Measurements from ENCODE around the gene TMEM187.

Gene TMEM187

DNA sequence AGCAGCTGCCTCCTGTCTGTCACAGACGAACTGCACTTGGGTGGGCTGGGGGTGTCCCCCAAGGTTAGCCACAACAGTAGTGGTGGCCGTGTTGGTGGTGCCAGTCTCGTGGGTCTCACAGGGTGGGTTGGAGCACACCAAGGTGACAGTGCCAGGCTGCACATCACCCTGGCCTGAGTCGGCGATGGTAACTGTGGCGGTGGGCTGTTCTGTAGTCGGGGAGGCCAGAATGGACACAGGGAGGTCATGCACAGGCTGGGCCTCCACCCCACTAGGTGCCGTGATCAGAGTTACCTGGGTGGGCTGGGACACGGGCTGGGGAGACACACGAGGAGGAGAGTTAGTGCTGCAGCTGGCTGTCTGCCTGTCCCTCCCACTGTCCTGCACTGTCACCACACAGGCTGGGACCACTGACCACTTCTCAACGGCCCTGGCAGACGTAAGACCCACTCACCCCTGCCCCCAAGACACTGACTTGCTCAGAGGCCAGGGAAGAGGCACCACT is 17.3 kb upstream of the TMEM187 start:
- DNase-seq, result no peak

DNA sequence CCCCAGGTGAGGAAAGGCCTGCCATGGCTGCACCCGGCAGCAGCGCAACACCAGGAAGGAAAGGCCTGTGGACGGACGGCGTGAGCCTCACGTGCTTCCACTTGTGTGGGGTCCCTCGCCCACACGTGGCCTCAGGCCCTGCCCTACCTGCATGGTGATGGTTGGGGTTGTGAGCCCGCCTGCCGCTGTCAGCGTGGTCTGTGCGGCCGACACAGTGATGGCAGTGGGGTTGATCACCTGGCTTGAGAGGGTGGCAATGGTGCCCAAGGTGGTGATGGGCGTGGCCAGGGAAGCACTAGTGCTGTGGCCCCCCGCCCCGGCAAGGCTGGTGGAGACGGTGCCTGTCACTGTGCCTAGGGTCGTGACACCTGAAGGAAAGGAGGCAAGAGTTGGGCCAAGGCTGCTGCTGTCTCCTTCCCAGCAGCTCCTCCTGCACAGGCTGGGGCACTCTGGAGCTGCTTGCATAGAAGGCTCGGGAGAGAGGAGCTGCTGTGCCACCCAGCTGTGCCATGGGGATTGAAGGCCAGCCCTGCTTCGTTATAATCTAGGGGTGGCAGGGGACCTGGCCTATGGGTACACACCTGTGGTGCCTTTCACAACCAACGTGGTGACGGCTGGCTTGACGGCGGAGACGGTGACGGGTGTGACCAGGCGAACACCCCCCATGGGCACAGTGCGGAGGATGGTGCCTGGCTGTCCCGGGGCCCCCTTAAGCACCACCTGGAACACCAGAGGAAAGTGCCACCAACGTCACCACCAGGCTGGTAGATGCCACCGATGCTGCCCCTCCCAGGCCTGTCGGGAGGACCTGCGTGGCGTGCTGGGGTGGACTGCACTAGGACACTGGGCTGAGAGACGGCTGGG is 16.3 kb upstream of the TMEM187 start:
- DNase-seq, result no peak

DNA sequence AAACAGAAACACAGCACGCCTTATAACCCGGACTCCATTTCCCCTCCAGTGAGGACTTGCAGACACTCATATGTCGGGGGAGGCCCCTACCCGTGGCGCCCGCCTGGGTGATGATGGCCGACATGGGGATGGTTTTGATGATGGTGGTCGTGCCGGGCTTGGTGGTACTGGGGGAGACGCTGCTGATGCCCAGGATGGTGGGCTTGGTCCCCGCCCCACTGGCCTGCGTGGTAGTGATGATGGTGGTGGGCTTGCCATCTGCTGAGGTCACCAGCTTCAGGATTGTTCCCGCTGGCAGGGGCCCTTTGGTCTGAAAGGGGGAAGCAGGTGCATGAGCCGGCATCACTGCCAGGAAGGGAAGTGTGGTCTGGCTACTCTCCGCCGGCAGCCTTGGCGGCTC is 15.3 kb upstream of the TMEM187 start:
- DNase-seq, result no peak

DNA sequence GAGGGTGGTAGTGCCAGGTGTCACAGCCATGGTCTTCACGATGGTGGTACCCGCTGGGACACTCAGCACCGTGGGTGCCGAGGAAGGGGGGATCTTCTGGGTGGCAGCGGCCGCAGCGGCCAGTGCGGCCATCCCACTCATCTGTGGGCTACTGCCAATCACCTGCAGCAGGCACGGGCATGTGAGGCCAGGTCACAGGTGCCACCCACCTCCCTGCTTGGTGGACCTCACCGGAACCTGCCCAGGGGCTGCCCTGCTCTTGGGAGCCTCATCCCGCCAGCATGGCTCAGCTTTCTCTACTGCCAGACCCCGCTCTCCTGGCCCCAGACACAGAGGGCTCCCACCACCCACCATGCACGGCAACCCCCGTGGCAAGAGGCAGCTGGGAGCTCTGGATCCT is 13.9 kb upstream of the TMEM187 start:
- no peak for DNase-seq

DNA sequence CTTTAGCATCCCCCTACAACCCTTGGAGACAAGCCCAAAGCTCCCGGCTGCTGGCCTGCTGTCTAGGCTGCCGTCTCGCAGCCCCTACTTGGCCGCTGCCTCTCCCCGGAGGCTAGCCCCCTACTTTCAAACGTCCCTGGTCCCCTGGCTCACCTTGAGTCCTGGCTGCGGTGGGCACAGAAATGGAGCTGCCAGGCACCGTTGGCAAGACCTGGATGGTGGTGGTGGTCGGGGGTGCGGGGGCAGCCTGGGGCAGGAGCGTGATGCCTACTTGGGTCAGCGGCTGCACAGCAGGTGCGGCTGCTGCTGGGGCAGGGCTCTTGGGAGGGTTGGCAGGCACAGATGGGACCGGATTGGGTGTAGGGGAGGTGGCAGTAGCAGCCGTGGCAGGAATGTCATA is 12.9 kb upstream of the TMEM187 start:
- DNase-seq, result no peak

DNA sequence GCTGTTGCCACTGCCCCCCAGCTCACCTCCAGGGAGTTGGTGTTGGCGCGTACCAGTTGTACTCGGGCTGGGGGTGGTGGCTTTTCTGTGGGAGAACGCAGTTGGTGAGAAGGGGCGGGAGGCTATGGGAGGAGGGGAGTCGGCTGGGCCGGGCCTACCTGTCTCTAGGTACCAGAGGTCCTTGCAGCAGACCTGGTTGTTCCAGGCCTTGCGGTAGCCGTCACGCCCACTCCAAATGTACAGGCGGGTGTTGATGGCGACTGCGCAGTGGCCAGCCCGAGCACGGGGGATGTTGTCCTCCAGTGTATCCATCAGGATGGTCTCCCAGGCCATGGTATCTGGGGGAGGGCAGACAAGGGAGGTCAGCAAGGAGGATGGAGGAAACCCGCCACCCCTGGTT is 12.5 kb upstream of the TMEM187 start:
- DNase-seq, result no peak

DNA sequence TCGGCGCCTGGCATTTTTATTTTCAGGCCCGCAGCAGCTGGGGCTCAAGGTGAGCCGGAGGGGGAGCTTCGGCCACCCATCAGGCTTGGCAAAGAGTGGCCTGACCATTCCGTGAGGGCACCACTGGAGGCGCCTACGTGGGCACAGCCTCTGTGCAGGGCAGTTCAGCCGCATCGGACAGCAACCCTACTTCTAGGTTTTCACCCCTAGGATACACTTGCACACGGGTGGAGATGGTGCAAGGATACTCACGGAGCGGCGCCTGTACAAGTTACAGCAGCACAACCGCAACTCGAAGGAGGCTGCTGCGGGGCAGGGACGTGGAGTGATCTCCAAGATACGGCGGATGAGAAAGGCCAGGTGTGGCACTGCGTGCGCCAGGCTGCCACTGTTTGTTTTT is 11.8 kb upstream of the TMEM187 start:
- DNase-seq, result no peak

DNA sequence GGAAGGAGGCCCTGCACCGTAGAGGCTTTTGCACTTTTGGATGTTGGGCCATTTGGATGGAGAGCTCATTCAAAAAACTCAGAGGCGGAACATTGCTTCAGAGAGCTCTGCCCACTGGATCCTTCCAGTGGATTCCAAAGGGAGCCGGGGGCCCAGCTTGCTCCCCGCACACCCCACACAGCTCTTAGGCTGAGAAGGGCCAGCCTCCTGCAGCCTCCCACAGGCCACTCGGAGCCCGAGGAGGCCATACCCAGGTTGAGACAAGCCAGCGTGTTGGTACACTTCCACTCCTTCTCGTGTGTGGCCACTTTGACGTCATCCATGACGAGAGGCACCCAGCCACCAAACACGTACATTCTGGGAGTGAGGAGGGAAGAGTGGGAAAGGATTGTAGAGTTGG is 11.3 kb upstream of the TMEM187 start:
- no peak for DNase-seq

DNA sequence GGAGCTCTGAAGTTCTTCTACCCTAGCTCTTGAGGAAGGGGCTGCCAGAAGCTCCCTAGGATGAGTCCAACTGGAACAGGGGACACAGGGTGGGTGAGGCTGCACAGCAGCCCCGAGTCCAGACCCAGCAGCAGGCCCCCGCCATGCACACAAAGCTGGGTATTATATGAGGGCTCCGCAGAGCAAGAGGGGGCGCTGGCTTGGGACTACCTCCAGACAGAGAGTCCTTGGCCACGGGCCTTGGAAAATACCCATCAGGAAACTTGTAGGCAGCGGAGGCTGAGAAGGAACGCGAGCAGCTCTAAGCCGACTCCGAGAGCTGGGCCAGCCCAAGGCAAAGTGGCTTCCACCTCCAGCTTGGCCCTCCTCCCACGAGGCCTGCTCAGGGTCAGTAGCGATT is 9.0 kb upstream of the TMEM187 start:
- DNase-seq, result no peak

DNA sequence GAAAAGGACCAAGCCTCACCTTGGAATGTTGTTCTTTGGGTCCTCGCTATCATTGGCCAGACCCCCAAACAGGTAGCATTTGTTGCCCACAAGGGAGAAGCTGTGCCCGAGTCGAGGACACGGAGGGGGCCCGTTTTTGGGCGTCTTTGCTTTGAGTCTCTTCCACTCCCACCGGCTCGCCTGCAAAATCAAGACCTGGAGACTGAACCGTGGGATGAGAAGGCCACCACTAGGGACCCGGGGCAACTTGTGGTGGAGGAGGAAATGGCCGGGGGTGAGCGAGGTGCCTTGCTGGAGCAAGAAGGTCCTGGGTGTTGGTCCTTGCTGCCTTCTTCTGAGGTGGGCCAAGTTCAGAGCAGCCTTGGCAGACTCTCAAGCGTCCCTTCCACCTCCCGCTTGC is 8.4 kb upstream of the TMEM187 start:
- DNase-seq, result no peak

DNA sequence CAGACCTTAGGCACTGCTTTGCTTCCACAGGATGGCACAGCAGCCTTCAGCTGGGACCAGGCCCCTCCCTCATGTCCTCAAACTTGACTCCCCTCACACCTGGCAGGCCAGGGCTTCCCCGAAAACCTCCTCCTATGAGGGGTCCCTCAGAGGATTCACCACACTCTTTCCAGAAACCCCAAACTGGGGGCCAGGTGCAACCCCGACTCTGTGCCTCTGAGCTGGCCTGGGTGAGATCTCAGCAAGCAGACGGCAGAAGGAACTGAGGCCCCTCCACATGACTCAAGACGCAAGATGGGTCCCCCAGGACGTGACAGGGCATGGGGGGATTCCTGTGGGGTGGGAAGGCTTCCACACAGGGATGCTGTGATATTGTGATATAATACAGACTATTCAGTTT is 7.1 kb upstream of the TMEM187 start:
- DNase-seq, result no peak

DNA sequence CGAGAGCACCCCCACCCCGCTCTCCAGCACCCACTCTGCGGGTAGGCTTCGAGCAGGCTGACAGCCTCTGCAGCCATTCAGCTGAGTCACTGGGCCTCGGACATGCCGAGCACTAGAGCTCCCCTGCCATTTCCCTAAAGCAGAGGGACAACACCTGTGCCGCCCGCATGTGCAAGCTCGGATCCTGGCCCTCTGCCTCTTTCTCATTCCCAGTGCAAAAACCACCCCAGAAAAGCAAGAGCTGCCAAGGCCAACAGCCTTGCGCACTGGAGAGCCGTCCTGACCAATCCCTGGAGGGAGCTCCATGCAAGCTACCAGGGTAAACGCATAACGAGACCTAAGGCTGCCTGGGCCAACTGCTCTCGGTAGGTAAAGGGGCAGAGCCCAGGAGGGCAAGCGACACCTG is 6.3 kb upstream of the TMEM187 start:
- DNase-seq, result no peak

DNA sequence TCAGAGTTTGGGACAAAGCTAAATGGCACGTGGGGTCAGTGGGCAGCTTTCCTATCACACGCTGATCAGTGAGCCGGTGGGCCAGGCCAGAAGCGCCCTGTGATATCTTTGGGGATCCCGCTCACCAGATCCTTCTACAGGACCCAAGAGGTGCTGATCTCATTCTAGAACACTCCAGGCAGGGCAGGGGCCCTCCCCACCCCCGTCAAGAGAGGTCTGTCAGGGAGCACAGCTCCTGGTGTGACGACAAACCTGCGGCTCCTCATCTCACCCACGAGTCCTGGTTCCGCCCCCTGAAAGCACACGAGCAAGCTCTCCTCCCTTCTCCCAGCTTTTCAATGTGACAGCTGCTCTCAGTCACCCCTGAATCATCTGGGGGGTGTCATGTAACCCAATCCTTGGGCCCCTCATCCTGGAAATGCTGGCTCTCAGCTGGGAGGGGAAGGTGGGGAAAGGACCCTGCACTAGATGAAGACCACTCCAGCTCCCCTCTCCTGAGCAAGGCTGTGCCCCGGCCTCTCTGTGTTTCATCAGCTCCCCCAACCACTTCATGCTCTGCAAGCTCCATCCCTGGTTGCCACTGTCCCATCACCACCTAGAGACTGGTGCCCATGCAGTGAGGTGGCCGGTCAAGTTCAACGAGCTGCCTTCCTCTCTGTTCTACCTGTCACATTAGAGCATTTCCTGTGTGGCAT is 5.6 kb upstream of the TMEM187 start:
- no peak for DNase-seq

DNA sequence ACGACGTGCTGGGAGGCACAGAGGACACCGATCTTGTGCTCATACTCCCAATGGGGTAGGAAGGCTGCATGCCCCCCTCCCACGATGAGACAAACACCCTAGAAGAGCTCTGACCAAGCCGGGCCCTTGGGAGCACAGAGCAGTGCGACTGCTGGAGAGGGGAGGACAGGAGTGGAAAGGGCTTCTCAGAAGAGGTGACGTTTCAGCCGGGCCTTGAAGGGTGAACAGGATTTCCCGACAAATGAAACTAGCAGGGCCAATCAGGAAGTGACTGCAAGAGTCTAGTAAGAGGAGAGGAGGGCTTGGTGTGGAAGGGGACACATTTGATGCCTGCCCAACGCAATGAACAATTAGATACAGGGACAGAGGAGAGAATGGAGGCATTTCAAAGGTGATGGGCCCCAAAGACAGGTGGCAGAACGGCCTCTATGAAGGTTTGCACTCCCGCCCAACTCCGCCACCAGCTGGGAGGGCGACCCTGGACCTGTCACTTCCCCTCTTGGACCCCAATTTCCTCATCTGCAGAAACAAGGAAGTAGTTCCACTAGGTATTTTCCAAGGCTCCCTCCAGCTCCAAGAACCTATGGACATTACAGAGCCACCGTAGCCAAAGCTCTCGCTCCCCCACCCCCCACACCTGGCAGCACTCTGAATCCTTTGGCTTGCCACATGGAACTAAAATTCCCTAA is 4.9 kb upstream of the TMEM187 start:
- no peak for DNase-seq

DNA sequence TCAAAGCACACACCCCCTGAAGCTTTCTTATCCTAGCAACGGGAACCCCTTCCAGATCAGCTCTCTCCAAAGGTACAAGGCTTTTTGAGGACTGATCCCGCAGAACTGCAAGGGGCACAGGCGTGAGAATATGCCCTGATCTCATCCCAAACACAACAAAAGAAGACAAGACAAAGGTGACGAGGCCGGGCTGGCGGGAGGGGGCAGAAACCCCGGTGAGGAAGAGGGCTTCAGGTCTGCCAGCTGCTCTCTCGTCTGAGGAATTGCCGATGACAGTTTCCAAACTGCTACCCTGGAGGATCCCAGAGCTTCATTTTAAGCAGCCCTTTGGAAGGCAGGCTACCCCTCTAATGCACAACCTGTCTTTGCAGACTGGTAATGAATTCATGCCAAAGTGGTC is 4.3 kb upstream of the TMEM187 start:
- no peak for DNase-seq

DNA sequence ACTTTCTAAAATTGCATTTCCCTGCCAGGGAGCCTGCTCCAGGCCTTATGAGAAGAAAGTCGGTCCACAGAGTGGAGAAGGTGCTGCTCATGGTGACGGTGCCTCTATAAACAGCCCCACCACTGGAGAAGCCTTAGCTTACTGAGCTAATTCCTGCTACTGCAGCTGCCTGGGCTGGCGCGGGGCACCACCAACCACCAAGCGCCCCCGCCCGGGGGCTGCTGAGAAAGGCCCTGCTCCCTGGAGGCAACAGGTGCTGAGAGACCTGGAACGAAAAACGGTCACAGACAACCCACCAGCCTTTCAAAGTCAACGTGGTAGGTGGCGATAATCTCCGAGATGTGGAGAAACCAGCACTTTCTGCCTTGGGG is 3.8 kb upstream of the TMEM187 start:
- no peak for DNase-seq

DNA sequence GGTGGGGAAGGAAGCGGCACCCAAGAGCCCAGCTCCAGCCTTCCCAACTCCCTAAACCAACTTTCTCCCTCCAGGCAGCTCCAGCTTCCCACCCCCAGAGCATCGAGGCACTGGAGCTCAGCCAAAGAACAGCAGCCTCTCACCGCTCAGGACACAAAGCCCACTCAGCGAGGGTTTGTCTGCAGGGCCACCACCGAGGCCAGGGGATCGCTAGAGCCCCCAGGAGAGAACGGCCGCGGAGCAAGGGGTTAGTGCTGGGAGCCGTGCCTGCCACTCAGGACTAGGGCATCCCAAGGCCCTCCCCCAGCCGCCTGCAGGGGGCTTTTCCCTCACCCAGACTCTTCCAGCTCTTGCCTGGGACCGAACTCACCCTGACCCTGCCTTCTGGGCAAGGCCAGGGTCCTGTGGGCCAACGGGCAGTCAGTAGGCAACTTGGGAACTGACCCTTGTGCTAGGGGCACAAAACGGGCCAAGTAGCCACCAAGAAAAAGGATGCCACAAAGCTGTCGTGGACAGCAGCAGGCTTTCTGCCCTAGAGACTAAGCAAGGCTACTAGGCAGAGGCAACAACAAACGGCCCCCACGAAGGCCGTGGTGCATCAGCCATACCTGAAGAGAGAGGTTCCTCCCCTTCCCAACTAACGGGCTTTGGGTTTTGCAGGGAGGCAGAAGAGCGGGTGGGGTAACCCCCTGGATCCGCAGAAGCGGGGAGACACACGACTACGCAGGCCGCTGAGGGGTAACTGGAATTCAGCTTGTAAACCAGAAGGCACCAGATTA is 3.2 kb upstream of the TMEM187 start:
- DNase-seq, result no peak

DNA sequence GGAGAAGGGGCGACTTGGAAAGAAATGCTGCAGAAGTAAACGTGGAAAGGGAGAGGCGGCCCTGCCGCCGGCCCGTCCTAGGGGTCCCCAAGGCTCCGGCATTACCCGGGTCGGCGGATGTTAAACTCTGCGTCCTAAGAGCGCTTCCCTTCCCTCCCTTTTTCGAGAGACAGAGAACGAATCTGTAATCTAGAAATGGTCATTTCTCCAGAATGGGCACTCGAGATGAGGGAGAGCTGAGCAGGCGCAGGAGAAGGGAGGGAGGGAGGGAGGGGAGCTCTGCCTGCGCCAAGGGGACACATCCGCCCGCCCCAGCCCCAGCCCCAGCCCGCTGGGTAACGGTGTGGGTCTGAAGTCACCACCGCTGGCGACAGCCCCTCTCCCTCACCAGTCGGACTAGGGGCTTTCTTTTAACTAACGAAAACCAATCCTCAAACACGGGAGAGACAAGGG is 2.6 kb upstream of the TMEM187 start:
- no peak for DNase-seq

DNA sequence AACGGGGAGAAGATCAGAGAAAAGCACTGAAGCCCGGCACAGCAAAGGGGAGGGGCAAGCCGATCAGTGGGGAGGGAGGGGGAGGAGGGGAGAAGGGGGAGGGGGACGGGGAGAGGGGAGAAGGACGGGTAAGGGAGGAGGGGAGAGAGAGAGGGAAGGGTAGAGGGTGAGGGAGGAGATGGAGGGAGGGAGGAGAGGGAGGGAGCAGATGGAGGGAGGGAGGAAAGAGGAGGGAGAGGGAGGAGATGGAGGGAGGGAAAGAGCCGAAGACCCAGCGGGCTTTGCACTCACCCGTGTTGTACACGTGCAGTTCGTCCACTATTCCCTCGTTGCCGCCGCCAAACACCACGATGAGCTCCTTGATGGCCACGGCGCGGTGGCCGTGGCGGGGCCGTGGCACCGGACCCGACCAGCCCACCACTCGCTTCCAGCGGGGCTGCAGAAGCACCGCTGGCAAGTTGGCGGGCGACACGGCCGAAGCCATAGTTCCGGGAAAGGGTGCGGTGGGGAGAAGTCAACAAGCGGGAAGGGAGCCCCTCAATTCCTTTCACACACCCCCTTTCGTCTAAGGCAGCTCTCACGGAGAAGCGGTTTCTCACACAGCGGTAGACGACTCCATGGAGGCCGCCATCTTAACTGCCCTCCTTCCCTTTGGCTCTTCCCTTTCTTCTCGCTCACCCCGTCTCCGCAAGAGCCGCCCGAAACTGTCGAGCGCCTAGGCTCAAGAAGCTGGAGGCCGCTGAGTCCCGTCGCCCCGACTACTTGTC is 2.0 kb upstream of the TMEM187 start:
- DNase-seq, result peak; percentile 79

DNA sequence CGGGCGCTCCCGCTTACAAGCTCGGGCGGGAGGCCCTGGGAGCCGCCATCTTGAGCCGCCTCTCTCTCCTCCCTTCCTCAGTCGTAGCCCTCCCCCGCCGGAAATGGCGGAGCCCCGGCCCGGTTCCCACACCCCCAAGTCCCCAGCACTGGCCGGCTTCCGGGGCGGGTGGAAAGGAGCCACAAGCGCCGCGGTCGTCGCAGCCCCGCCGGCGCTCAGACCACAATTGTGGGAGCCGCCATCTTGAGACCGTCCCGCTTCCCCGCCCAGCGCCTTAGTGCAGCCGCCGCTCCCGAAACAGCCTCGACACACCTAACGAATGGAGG is 1.5 kb upstream of the TMEM187 start:
- peak; percentile 85 for DNase-seq

DNA sequence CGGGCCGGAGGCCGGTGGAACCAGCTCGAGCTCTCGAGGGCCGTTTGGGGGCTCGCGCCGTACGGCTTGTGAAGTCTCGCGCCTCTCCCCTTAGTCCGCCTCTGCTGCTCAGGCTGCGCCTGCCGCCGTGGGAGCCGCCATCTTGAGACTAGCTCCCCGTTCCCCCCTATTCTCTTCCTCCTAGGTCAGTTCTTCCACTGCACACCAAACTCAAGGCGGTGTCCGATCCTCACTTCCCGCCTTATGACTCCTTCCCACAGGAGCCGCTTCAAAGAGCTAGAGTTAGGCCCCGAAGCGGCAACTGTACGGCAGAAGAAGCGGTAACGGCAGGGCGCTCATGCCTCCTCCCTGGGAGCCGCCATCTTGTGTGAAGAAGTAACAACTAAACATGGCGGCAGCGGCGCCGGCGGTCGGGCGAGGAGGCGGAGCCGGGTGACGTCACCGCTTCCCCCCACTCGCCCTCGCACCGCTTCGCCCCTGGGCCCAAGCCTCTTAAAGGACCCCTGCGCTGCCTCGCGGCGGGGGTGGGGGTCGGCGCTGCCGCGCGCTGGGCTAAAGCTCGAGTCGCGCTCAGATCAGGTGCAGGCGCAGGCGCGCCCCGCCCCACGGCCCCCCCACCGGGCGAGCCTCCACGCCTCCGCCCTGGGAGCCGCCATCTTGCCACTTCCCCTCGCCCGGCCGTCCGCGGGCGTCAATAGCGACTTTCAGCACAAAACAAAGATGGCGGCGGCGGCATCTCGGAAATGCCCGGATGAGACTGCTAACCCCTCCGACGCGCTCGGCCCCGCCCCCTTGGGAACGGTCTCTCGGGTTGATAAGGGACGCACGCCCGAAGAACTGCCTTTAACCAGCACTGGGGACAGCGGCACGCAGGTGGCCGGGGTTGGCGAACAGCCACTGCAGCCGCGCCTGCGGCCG is 845 bp upstream of the TMEM187 start, which contains the start of gene HCFC1:
HCFC1 (minus strand) TSS at position 369 of the 918 bp plus-strand sequence. CDS start 978 bp downstream, outside the sequence.
- DNase-seq, result peak; percentile 95

Data from DMS 273 treated with DMSO at 0.1 percent for 48 hours (cell line).